Fibroblast of mammary gland (primary cell): Measurements from ENCODE around the gene CALY.

Source experiments
- DNase-seq: peaks from one replicate; pipeline ENCODE4 v3.0.0-alpha.2; 2010; ENCODE audit warnings: low read depth
- H3K4me3 ChIP-seq: 2 replicates; pipeline ENCODE4 v1.5.1; 2011; ENCODE audit warnings: low read depth, mild to moderate bottlenecking, low read length, moderate library complexity; ENCODE audit not compliant: control insufficient read depth
- CTCF ChIP-seq: conservative IDR thresholded peaks from 2 replicates; pipeline ENCODE4 v1.5.1; 2011; ENCODE audit warnings: low read depth, low read length, inconsistent platforms; ENCODE audit not compliant: control insufficient read depth, insufficient read depth

CALY gene

GRCh38 chr10:133359972-133360610 is 23.4 kb upstream of the CALY start:
- no peak for DNase-seq
- no peak overlapping the region for H3K4me3 ChIP-seq
- TF ChIP-seq CTCF, result no peak

- DNase-seq, result no peak
- no peak overlapping the region for H3K4me3 ChIP-seq
- no peak for TF ChIP-seq CTCF
Measured at GRCh38 chr10:133359554-133359971, 22.9 kb upstream of the CALY start.

- TF ChIP-seq CTCF, result no peak
- DNase-seq, result no peak
- H3K4me3 ChIP-seq, result no peak overlapping the region
Measured at GRCh38 chr10:133358925-133359310, 22.2 kb upstream of the CALY start.

- TF ChIP-seq CTCF, result no peak
- no peak for DNase-seq
Measured at GRCh38 chr10:133358162-133358924, 21.6 kb upstream of the CALY start.

GRCh38 chr10:133357285-133358161 is 20.8 kb upstream of the CALY start, which contains the start of gene FUOM:
Gene FUOM (minus strand): TSS chr10:133358019. CDS start chr10:133358007, 12 bp downstream.
- H3K4me3 ChIP-seq, result peak within 1 kb of the TSS; percentile 34
- DNase-seq, result peak; percentile 34
- no peak for TF ChIP-seq CTCF

More at GRCh38 chr10:133358162-133358924, 21.6 kb upstream of the CALY start:
- H3K4me3 ChIP-seq, result no peak overlapping the region

GRCh38 chr10:133356549-133357284 is 20.0 kb upstream of the CALY start:
- peak overlapping the region; percentile 34 for H3K4me3 ChIP-seq
- DNase-seq, result no peak
- no peak for TF ChIP-seq CTCF
